NCI-H128 (cell line): ENCODE data around the gene ASTN2.
"Not testable (repeated sequence)": the region's sequence is repeated elsewhere in the genome, so short reads cannot be mapped to it uniquely, and the experiment has no call there.

Source experiments
- DNase-seq: peaks from one replicate; lab custom pipeline; 2025; ENCODE audit not compliant: unreplicated experiment; lab: John Stamatoyannopoulos, UW

ASTN2 gene

GRCh38 chr9:116476002-116476401 is 938.9 kb downstream of the ASTN2 start:
- DNase-seq: no peak

GRCh38 chr9:116475201-116475600 is 939.7 kb downstream of the ASTN2 start:
- no peak for DNase-seq

- no peak for DNase-seq
These were observed 942.8 kb downstream of the ASTN2 start for GRCh38 chr9:116471944-116472506.

- DNase-seq: no peak
These were observed 943.6 kb downstream of the ASTN2 start for GRCh38 chr9:116471093-116471906.

GRCh38 chr9:116468793-116469527 is 945.9 kb downstream of the ASTN2 start:
- DNase-seq: no peak

GRCh38 chr9:116468369-116468768 is 946.5 kb downstream of the ASTN2 start:
- DNase-seq: no peak

- DNase-seq: no peak
These were observed 947.0 kb downstream of the ASTN2 start for GRCh38 chr9:116467740-116468351.

- no peak for DNase-seq
These were observed 948.3 kb downstream of the ASTN2 start for GRCh38 chr9:116466271-116467235.

GRCh38 chr9:116465576-116466270 is 949.1 kb downstream of the ASTN2 start:
- no peak for DNase-seq

GRCh38 chr9:116464987-116465571 is 949.8 kb downstream of the ASTN2 start:
- no peak for DNase-seq

GRCh38 chr9:116464423-116464822 is 950.4 kb downstream of the ASTN2 start:
- DNase-seq: no peak

- no peak for DNase-seq
These were observed 953.2 kb downstream of the ASTN2 start for GRCh38 chr9:116461632-116462031.

- DNase-seq: no peak
These were observed 954.8 kb downstream of the ASTN2 start for GRCh38 chr9:116460026-116460425.

GRCh38 chr9:116459576-116459975 is 955.3 kb downstream of the ASTN2 start:
- no peak for DNase-seq

GRCh38 chr9:116456490-116457088 is 958.3 kb downstream of the ASTN2 start:
- no peak for DNase-seq

GRCh38 chr9:116454539-116454938 is 960.3 kb downstream of the ASTN2 start:
- not testable (repeated sequence) for DNase-seq

GRCh38 chr9:116453785-116454184 is 961.1 kb downstream of the ASTN2 start:
- DNase-seq: no peak

GRCh38 chr9:116452634-116453033 is 962.2 kb downstream of the ASTN2 start:
- no peak for DNase-seq

GRCh38 chr9:116452227-116452626 is 962.6 kb downstream of the ASTN2 start:
- DNase-seq: no peak
